Measurements from ENCODE around the gene ALK.

The ALK gene

GRCh38 chr2:29388071-29388470 is 533.3 kb downstream of the ALK start:
- no peak for TF ChIP-seq CTCF (IDR thresholded peaks at IDR 0.05; ENCODE audit: control insufficient read depth, insufficient read depth, low read depth, low read length, missing control alignments)
- DNase-seq (ENCODE audit: low read depth), result no peak
- H3K4me3 ChIP-seq (ENCODE audit: control insufficient read depth, low read depth, low read length), result no peak overlapping the region

GRCh38 chr2:29382486-29382885 is 538.9 kb downstream of the ALK start:
- H3K4me3 ChIP-seq (ENCODE audit: control insufficient read depth, low read depth, low read length), result no peak overlapping the region
- TF ChIP-seq CTCF (IDR thresholded peaks at IDR 0.05; ENCODE audit: control insufficient read depth, insufficient read depth, low read depth, low read length, missing control alignments), result no peak
- no peak for DNase-seq (ENCODE audit: low read depth)

GRCh38 chr2:29377788-29378187 is 543.6 kb downstream of the ALK start:
- H3K4me3 ChIP-seq (ENCODE audit: control insufficient read depth, low read depth, low read length), result no peak overlapping the region
- TF ChIP-seq CTCF (IDR thresholded peaks at IDR 0.05; ENCODE audit: control insufficient read depth, insufficient read depth, low read depth, low read length, missing control alignments), result no peak
- no peak for DNase-seq (ENCODE audit: low read depth)

- TF ChIP-seq CTCF (IDR thresholded peaks at IDR 0.05; ENCODE audit: control insufficient read depth, insufficient read depth, low read depth, low read length, missing control alignments), result no peak
- H3K4me3 ChIP-seq (ENCODE audit: control insufficient read depth, low read depth, low read length), result no peak overlapping the region
- DNase-seq (ENCODE audit: low read depth), result no peak
Observed at GRCh38 chr2:29376541-29376940, 544.8 kb downstream of the ALK start.

- TF ChIP-seq CTCF (IDR thresholded peaks at IDR 0.05; ENCODE audit: control insufficient read depth, insufficient read depth, low read depth, low read length, missing control alignments), result no peak
- no peak for DNase-seq (ENCODE audit: low read depth)
- H3K4me3 ChIP-seq (ENCODE audit: control insufficient read depth, low read depth, low read length), result no peak overlapping the region
Observed at GRCh38 chr2:29375843-29376242, 545.5 kb downstream of the ALK start.

- no peak for TF ChIP-seq CTCF (IDR thresholded peaks at IDR 0.05; ENCODE audit: control insufficient read depth, insufficient read depth, low read depth, low read length, missing control alignments)
- no peak overlapping the region for H3K4me3 ChIP-seq (ENCODE audit: control insufficient read depth, low read depth, low read length)
- DNase-seq (ENCODE audit: low read depth), result no peak
Observed at GRCh38 chr2:29374823-29375222, 546.6 kb downstream of the ALK start.

- TF ChIP-seq CTCF (IDR thresholded peaks at IDR 0.05; ENCODE audit: control insufficient read depth, insufficient read depth, low read depth, low read length, missing control alignments), result no peak
- no peak for DNase-seq (ENCODE audit: low read depth)
- H3K4me3 ChIP-seq (ENCODE audit: control insufficient read depth, low read depth, low read length), result no peak overlapping the region
Observed at GRCh38 chr2:29373870-29374269, 547.5 kb downstream of the ALK start.

All from AG09309 (cell line).